Neural cell (in vitro differentiated cells): ENCODE results near the gene TTC39B.

ENCODE experiments used
- EP300 ChIP-seq: fragments of 450-650 bp; conservative IDR thresholded peaks from 2 replicates; pipeline ENCODE4 v1.6.1; 2014; ENCODE audit warnings: antibody characterized with exemption, mild to moderate bottlenecking, moderate library complexity; ENCODE audit not compliant: poor library complexity, severe bottlenecking
- EZH2 ChIP-seq: fragments of 200-600, 300-800 bp; shearing (Covaris generic), sonication (generic); IDR thresholded peaks from 2 replicates; pipeline ENCODE4 v1.6.1; 2014; ENCODE audit warnings: antibody characterized with exemption, low read length, borderline replicate concordance, mild to moderate bottlenecking; ENCODE audit not compliant: insufficient read depth, poor library complexity, severe bottlenecking
- POLR2AphosphoS5 ChIP-seq: IDR thresholded peaks from 2 replicates; pipeline ENCODE4 v1.6.1; 2012
- RAD21 ChIP-seq: fragments of 450-650 bp; conservative IDR thresholded peaks from 2 replicates; pipeline ENCODE4 v1.6.1; 2014; ENCODE audit warnings: antibody characterized with exemption, mild to moderate bottlenecking, moderate library complexity
- TAF1 ChIP-seq: IDR thresholded peaks from 2 replicates; pipeline ENCODE4 v1.6.1; 2012; ENCODE audit warnings: low read depth
- TF ChIP-seq, protein P1 (sequence below): fragments of 450-650 bp; IDR thresholded peaks from 2 replicates; pipeline ENCODE4 v1.5.1; 2014; ENCODE audit warnings: antibody characterized with exemption, mild to moderate bottlenecking, moderate library complexity; ENCODE audit not compliant: poor library complexity, severe bottlenecking

DNA sequence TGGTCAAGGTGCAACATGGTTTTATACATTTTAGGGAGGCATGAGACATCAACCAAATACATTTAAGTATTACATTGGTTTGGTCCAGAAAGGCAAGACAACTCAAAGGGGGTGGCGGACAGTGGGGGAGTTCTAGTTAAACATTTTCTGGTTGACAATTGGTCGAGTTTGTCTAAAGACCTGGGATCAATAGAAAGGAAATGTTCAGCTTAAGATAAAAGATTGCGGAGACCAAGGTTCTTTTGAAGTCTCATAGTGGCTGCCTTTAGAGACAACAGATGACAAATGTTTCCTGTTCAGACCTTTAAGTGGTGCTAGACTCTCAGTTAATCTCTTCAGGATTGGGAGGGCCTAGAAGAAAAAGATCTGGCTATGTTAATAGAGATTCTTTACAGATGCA, 47.7 kb upstream of the TTC39B start:
- TF ChIP-seq EZH2 (no peak), EP300 (no peak), TAF1 (no peak), RAD21 (no peak), POLR2AphosphoS5 (no peak)
- TF ChIP-seq, protein P1, sequence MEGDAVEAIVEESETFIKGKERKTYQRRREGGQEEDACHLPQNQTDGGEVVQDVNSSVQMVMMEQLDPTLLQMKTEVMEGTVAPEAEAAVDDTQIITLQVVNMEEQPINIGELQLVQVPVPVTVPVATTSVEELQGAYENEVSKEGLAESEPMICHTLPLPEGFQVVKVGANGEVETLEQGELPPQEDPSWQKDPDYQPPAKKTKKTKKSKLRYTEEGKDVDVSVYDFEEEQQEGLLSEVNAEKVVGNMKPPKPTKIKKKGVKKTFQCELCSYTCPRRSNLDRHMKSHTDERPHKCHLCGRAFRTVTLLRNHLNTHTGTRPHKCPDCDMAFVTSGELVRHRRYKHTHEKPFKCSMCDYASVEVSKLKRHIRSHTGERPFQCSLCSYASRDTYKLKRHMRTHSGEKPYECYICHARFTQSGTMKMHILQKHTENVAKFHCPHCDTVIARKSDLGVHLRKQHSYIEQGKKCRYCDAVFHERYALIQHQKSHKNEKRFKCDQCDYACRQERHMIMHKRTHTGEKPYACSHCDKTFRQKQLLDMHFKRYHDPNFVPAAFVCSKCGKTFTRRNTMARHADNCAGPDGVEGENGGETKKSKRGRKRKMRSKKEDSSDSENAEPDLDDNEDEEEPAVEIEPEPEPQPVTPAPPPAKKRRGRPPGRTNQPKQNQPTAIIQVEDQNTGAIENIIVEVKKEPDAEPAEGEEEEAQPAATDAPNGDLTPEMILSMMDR = no peak
